Activated T-helper 17 cell treated with anti-CD3 and anti-CD28 coated beads, Interleukin-2, amount 50 U/mL, for 72 hours (primary cell): ENCODE data around the gene FXYD5. TPM values are rescaled to one million over a fixed set of nuclear protein-coding genes. Genes with fewer than 3 reads are reported as not detected.
"Not testable (repeated sequence)": the region's sequence is repeated elsewhere in the genome, so short reads cannot be mapped to it uniquely, and the experiment has no call there.

Source experiments
- ATAC-seq: fragments of 150-1000 bp; cut with Tn5 transposase; replicated peaks from 2 replicates; pipeline ENCODE4 v1.10.0; 2021; ENCODE audit warnings: mild to moderate bottlenecking, moderate library complexity
- H3K27ac Mint-ChIP-seq: one replicate; pipeline ENCODE4 v1.8.0; 2022; ENCODE audit warnings: mixed read lengths
- H3K27me3 Mint-ChIP-seq: one replicate; pipeline ENCODE4 v1.8.0; 2022; ENCODE audit warnings: mixed read lengths
- H3K36me3 Mint-ChIP-seq: one replicate; pipeline ENCODE4 v1.8.0; 2022; ENCODE audit warnings: low read depth, mild to moderate bottlenecking, mixed read lengths
- H3K4me1 Mint-ChIP-seq: one replicate; pipeline ENCODE4 v1.8.0; 2022; ENCODE audit warnings: mixed read lengths
- H3K4me3 Mint-ChIP-seq: one replicate; pipeline ENCODE4 v1.8.0; 2022; ENCODE audit warnings: mild to moderate bottlenecking, mixed read lengths
- H3K9me3 Mint-ChIP-seq: one replicate; pipeline ENCODE4 v1.8.0; 2022; ENCODE audit warnings: mixed read lengths
- total RNA-seq, 2 donors: library from RNA; stranded (reverse); gene quantifications; one replicate each; pipeline ENCODE4 v1.2.3, GENCODE V29; 2022

Gene FXYD5
- total RNA-seq, 2 donors from 2014 or later = 214 to 257 TPM

DNA sequence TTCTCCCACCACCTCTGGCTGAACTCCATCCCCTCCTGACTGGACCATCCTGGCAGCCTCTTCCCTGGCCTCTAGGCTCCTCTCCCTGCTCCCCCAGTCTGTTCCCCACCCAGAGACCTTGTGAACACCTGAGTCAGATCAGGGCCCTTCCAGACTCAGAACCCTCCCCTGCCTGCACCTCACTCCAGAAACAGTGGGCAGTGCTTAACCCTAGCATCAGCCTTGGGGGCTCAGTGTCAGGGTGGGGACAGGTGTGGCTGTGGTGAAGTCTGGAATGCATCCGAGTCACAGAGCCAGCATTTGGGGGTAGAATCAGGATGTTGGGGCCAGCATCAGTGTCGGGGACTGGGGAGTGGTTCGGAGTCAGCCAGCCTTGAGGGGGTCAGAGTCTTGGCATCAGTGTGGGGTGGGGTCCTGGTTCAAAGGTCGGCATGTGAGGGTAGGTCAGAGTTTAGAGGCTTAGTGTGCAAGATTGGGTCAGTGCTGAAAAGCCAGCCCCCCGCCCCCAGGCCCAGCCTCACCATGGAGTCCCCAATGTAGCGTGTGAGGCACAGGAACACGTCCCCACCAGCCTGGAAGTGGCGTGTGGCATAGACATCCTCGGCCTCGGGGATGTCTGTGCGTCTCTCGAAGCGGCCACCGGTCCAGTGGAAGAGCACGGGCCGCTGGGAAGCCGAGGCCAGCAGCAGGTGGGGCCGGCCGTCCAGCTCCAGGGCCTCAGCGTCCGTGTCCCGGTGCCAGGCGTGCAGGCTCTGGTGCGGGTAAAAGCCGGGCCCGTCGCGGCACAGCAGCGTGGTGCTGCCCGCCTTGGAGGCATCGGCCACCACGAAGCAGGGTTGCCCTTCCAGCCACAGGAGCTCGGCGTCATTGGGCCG, 28.5 kb upstream of the FXYD5 start:
- Mint-ChIP-seq H3K36me3 (no peaks in the 10 kb centered on the region), H3K4me1 (peaks cover 13% of the 10 kb centered on the region), H3K4me3 (peak overlapping the region; percentile 91), H3K27ac (peak overlapping the region; percentile 68), H3K9me3 (no peaks in the 10 kb centered on the region), H3K27me3 (no peaks in the 10 kb centered on the region)
- ATAC-seq = no peak

- no peak overlapping the region for H3K27ac Mint-ChIP-seq
- no peaks in the 10 kb centered on the region for H3K27me3 Mint-ChIP-seq
- H3K9me3 Mint-ChIP-seq = no peaks in the 10 kb centered on the region
- no peak overlapping the region for H3K4me3 Mint-ChIP-seq
- H3K36me3 Mint-ChIP-seq = no peaks in the 10 kb centered on the region
- ATAC-seq = no peak
- peaks cover 13% of the 10 kb centered on the region for H3K4me1 Mint-ChIP-seq
Observed at GRCh38 chr19:35126624-35126959, 27.9 kb upstream of the FXYD5 start.

DNA sequence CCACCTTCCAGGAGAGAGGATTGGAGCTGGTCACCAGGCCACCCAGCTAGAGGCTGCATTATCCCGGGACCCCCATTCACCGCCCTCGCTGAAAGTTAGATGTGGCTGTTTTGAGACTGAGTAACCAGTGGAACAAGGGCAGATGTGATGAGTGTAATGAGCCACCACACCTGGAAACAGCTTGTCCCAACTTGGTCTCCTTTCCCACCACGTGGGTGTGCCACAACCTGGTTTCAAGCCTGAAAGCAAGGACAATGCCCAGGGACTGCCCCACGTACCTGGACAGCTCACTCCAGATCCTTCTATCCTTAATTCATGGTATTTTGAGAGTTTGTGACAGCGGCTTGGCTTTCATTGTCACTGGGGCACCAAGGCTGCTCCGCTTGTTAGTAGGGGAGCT, 26.7 kb upstream of the FXYD5 start:
- ATAC-seq = no peak
- no peak overlapping the region for H3K27ac Mint-ChIP-seq
- H3K9me3 Mint-ChIP-seq = peaks cover 4% of the 10 kb centered on the region
- no peaks in the 10 kb centered on the region for H3K27me3 Mint-ChIP-seq
- H3K4me1 Mint-ChIP-seq = peaks cover 13% of the 10 kb centered on the region
- no peak overlapping the region for H3K4me3 Mint-ChIP-seq
- no peaks in the 10 kb centered on the region for H3K36me3 Mint-ChIP-seq

- no peak for ATAC-seq
- H3K4me3 Mint-ChIP-seq = no peak overlapping the region
- no peak overlapping the region for H3K27ac Mint-ChIP-seq
- peaks cover 8% of the 10 kb centered on the region for H3K9me3 Mint-ChIP-seq
- H3K27me3 Mint-ChIP-seq = no peaks in the 10 kb centered on the region
- peaks cover 13% of the 10 kb centered on the region for H3K4me1 Mint-ChIP-seq
- H3K36me3 Mint-ChIP-seq = no peaks in the 10 kb centered on the region
Observed at GRCh38 chr19:35128398-35129057, 26.0 kb upstream of the FXYD5 start.

DNA sequence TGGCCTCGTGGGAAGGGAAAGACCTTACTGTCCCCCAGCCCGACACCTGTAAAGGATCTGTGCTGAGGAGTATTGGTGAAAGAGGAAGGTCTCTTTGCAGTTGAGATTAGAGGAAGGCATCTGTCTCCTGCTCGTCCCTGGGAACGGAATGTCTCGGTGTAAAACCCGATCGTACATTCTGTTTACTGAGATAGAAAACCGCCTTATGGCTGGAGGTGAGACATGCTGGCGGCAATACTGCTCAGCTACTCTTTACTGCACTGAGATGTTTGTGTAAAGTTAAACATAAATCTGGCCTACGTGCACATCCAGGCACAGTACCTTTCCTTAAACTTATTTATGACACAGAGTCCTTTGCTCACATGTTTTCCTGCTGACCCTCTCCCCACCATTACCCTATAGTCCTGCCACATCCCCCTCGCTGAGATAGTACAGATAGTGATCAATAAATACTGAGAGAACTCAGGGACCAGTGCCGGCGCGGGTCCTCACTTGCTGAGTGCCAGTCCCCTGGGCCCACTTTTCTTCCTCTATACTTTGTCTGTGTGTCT, 24.7 kb upstream of the FXYD5 start:
- not testable (repeated sequence) for H3K36me3 Mint-ChIP-seq, H3K4me1 Mint-ChIP-seq, H3K27me3 Mint-ChIP-seq, H3K4me3 Mint-ChIP-seq, H3K9me3 Mint-ChIP-seq, ATAC-seq, H3K27ac Mint-ChIP-seq

DNA sequence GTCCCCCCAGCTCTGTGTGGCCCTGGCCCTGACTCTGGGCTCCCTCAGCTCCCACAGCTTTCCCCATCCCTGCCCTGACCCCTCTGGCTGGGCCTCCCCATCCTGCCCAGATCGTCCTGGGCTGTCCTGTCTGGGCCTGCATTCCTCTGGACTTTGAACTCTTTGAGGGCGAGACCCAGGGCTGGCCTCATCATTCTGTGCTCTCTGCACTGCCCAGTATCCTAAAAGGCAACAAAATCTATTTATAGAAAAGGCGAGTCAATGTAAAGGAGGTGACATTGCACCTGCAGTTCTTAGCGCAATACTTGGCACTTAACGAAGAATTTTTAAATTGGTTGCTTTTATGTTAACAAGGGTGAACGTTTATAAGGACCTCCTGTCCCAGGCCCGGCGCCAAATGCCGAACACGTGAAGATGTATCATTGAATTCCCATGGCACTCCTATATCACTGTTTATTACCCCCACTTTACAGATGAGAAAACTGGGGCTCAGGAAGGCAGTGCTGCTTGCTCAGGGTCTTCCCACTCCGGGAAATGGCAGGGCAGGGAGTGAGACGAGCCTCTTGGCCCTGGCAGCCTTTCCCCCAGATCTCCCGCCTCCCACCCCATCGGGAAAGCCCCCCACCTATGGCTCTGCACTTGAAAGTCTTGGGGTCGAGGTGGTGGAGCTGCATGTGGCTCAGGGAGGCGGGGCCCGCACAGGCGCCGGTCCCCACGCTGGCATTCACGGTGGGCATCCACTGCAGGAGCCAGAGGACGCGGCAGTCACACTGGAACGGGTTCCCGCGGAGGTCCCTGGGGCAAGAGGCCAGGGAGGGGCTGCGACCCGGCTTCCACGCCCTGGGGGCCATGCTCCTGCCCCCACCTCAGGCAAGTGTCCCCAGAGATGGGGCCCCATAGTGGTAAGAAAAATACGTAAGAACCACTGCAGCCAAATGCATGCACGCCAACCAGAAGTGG, 23.5 kb upstream of the FXYD5 start:
- no peak overlapping the region for H3K4me3 Mint-ChIP-seq
- H3K9me3 Mint-ChIP-seq = peaks cover 8% of the 10 kb centered on the region
- no peak overlapping the region for H3K27ac Mint-ChIP-seq
- H3K4me1 Mint-ChIP-seq = peaks cover 5% of the 10 kb centered on the region
- H3K27me3 Mint-ChIP-seq = no peaks in the 10 kb centered on the region
- no peaks in the 10 kb centered on the region for H3K36me3 Mint-ChIP-seq
- ATAC-seq = no peak

DNA sequence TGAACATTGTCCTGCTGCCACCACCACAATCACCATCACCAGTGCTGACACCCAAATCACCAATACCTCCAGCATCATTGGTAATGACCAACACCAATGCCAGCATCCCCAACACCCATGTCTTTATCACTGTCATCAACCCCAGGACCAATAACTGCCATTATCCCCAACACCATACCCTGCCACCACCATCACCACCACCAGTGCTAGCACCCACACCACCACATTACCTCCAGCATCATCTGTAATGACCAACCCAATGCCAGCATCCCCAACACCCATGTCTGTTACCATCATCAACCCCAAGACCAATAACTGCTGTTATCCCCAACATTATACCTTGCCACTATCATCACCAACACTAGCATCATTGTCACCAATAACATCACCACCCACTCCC, 22.3 kb upstream of the FXYD5 start:
- ATAC-seq = no peak
- Mint-ChIP-seq H3K4me3 (no peak overlapping the region), H3K27ac (no peak overlapping the region), H3K27me3 (no peaks in the 10 kb centered on the region), H3K9me3 (peaks cover 8% of the 10 kb centered on the region), H3K36me3 (no peaks in the 10 kb centered on the region), H3K4me1 (peaks cover 5% of the 10 kb centered on the region)

GRCh38 chr19:35133826-35134225, 20.7 kb upstream of the FXYD5 start:
- H3K36me3 Mint-ChIP-seq = no peaks in the 10 kb centered on the region
- no peak for ATAC-seq
- H3K27ac Mint-ChIP-seq = no peak overlapping the region
- peaks cover 8% of the 10 kb centered on the region for H3K9me3 Mint-ChIP-seq
- H3K27me3 Mint-ChIP-seq = no peaks in the 10 kb centered on the region
- H3K4me3 Mint-ChIP-seq = no peak overlapping the region
- H3K4me1 Mint-ChIP-seq = peaks cover 5% of the 10 kb centered on the region

GRCh38 chr19:35134601-35135242, 19.8 kb upstream of the FXYD5 start, which contains the start of gene LGI4:
LGI4 (minus strand) TSS chr19:35135059; CDS start chr19:35134680, 379 bp downstream.
- Mint-ChIP-seq H3K36me3 (no peaks in the 10 kb centered on the region), H3K27me3 (no peaks in the 10 kb centered on the region), H3K9me3 (peaks cover 8% of the 10 kb centered on the region), H3K27ac (no peak within 1 kb of the TSS), H3K4me1 (peaks cover 5% of the 10 kb centered on the region), H3K4me3 (no peak within 1 kb of the TSS)
- ATAC-seq = no peak

GRCh38 chr19:35135389-35135909, 19.1 kb upstream of the FXYD5 start:
- H3K9me3 Mint-ChIP-seq = peaks cover 8% of the 10 kb centered on the region
- H3K36me3 Mint-ChIP-seq = no peaks in the 10 kb centered on the region

DNA sequence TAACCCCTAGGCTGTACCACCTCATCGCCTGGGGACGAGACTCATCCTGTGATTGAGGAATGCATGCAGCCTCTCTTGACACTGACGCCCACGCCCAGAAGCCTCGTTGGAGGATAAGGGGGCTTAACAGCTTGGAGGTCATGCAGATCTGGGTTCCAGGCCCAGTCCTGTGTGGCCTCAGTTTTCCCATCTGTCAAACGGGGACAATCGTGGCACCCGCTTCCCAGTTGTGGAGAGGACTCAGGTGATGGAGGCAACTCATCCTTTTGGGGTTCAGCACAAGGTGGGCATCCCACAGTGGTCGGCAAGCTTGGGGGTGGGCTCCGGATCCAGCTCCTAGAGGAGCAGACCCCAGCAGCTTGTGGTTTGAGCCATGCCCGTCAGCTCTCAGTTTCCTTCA, 18.3 kb upstream of the FXYD5 start:
- Mint-ChIP-seq H3K4me1 (peaks cover 13% of the 10 kb centered on the region), H3K9me3 (peaks cover 8% of the 10 kb centered on the region), H3K27ac (no peak overlapping the region), H3K27me3 (no peaks in the 10 kb centered on the region), H3K4me3 (no peak overlapping the region), H3K36me3 (no peaks in the 10 kb centered on the region)
- no peak for ATAC-seq

More at GRCh38 chr19:35135389-35135909, 19.1 kb upstream of the FXYD5 start:
- no peaks in the 10 kb centered on the region for H3K27me3 Mint-ChIP-seq
- H3K4me1 Mint-ChIP-seq = peaks cover 5% of the 10 kb centered on the region
- H3K4me3 Mint-ChIP-seq = no peak overlapping the region
- peak; percentile 93 for ATAC-seq
- no peak overlapping the region for H3K27ac Mint-ChIP-seq

DNA sequence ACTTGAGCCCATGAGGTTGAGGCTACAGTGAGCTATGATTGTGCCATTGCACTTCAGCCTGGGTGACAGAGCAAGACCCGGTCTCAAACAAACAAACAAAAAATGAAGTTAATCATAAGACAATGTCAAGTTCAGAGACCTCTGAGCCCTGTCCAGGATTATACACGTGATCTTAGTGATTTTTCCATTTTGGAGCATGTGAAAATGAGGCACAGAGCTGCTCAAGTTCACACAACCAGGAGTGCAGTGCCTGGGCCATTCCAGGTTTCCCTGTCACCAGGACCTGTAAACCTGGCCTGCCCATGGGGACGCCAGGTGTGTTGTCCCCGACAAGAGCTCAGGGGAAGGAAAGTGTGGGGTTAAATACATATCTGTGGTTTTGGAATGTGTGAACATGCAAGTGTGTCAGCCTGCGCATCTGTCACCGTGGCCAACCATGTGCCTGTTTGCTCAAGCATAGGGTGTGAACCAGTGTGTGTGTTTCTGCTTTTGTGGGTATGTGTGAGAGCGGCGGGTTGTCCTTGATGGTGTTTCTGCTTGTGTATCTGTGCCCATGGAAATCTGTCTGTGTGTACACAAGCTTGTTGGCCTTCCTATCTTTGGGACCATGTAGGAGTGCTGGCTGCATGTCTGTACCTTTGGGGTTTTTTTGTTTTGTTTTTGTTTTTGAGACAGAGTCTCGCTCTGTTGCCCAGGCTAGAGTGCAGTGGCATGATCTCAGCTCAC, 17.4 kb upstream of the FXYD5 start:
- Mint-ChIP-seq H3K36me3 (no peaks in the 10 kb centered on the region), H3K9me3 (peaks cover 8% of the 10 kb centered on the region), H3K4me3 (no peak overlapping the region), H3K27me3 (no peaks in the 10 kb centered on the region), H3K4me1 (peaks cover 17% of the 10 kb centered on the region), H3K27ac (no peak overlapping the region)
- no peak for ATAC-seq

DNA sequence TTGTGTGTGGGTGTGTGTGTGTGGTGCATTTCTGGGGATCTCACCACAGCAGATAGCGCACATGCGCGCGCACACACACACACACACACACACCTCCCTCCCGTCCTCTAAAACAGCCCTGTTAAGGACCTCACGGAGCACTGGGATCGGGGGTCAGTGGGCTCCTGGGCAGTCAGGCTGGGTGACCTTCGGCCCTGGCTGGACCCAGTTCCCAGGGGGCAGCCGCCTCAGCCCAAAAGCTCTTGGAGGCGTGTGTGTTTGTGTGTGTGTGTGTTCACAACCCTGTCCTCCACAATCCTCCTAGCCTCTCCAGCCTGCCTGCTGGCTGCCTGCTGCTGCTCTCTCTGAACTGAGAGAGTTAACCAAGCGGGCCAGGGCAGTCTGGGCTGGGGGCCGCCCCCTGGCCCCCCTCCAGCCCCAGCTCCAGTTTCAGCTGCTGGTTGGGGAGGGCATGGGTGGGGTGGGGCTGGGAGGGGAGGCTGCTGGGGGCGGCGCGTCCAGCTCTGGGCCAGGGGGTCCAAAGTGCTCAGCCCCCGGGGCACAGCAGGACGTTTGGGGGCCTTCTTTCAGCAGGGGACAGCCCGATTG, 16.1 kb upstream of the FXYD5 start, which contains the start of gene FXYD1:
Gene FXYD1 (plus strand): TSS at position 520 of the 588 bp plus-strand sequence. CDS start 1,256 bp downstream, outside the sequence.
- Mint-ChIP-seq H3K27ac (no peak within 1 kb of the TSS), H3K4me3 (no peak within 1 kb of the TSS), H3K27me3 (no peaks in the 10 kb centered on the region), H3K4me1 (peaks cover 17% of the 10 kb centered on the region), H3K36me3 (no peaks in the 10 kb centered on the region), H3K9me3 (no peaks in the 10 kb centered on the region)
- ATAC-seq = no peak
